Ishikawa (cell line): ENCODE results near the gene RXRA.

Experiments
- CEBPB ChIP-seq: IDR thresholded peaks from 2 replicates; pipeline ENCODE4 v1.6.1; 2012
- CREB1 ChIP-seq: IDR thresholded peaks from 2 replicates; pipeline ENCODE4 v1.6.1; 2012; ENCODE audit warnings: low read depth
- EGR1 ChIP-seq: IDR thresholded peaks from 2 replicates; pipeline ENCODE4 v1.6.1; 2012
- EP300 ChIP-seq: IDR thresholded peaks from 2 replicates; pipeline ENCODE4 v1.6.1; 2012; ENCODE audit warnings: borderline replicate concordance
- FOXM1 ChIP-seq: IDR thresholded peaks from 2 replicates; pipeline ENCODE4 v1.6.1; 2012; ENCODE audit warnings: low read depth, borderline replicate concordance
- MAX ChIP-seq: IDR thresholded peaks from 2 replicates; pipeline ENCODE4 v1.6.1; 2012
- NFIC ChIP-seq: IDR thresholded peaks from 2 replicates; pipeline ENCODE4 v1.6.1; 2012
- RAD21 ChIP-seq: IDR thresholded peaks from 2 replicates; pipeline ENCODE4 v1.6.1; 2012; ENCODE audit warnings: low read depth
- REST ChIP-seq: IDR thresholded peaks from 2 replicates; pipeline ENCODE4 v1.6.1; 2012; ENCODE audit warnings: low read depth, mild to moderate bottlenecking
- TAF1 ChIP-seq: IDR thresholded peaks from 2 replicates; pipeline ENCODE4 v1.6.1; 2012; ENCODE audit warnings: low read depth, mild to moderate bottlenecking
- TCF12 ChIP-seq: IDR thresholded peaks from 2 replicates; pipeline ENCODE4 v1.6.1; 2012; ENCODE audit warnings: low read depth
- TEAD4 ChIP-seq: IDR thresholded peaks from 2 replicates; pipeline ENCODE4 v1.6.1; 2012
- USF1 ChIP-seq: IDR thresholded peaks from 2 replicates; pipeline ENCODE4 v1.6.1; 2012
- YY1 ChIP-seq: IDR thresholded peaks from 2 replicates; pipeline ENCODE4 v1.6.1; 2012; ENCODE audit warnings: low read depth
- ZBTB7A ChIP-seq: IDR thresholded peaks from 2 replicates; pipeline ENCODE4 v1.6.1; 2012; ENCODE audit warnings: low read depth

Gene RXRA

GRCh38 chr9:134410071-134410834 is 84.0 kb downstream of the RXRA start:
- no peak for TF ChIP-seq YY1
- no peak for TF ChIP-seq USF1
- no peak for TF ChIP-seq RAD21

- TF ChIP-seq CEBPB (no peak), YY1 (no peak)
Observed at GRCh38 chr9:134410835-134411217, 84.6 kb downstream of the RXRA start.

- TF ChIP-seq FOXM1: no peak
- TF ChIP-seq ZBTB7A: no peak
- no peak for TF ChIP-seq TAF1
- TF ChIP-seq MAX: no peak
- TF ChIP-seq EGR1: no peak
- TF ChIP-seq RAD21: no peak
- no peak for TF ChIP-seq TEAD4
- no peak for TF ChIP-seq YY1
- no peak for TF ChIP-seq CEBPB
- no peak for TF ChIP-seq USF1
- TF ChIP-seq NFIC: no peak
- no peak for TF ChIP-seq EP300
Observed at GRCh38 chr9:134411440-134412297, 85.4 kb downstream of the RXRA start.

- peak; percentile 41; the same call in 1 of the 2 replicates for TF ChIP-seq TEAD4
- TF ChIP-seq NFIC: peak; percentile 32; the same call in 1 of the 2 replicates
- no peak for TF ChIP-seq RAD21
Observed at GRCh38 chr9:134412298-134412711, 86.0 kb downstream of the RXRA start.

- TF ChIP-seq TEAD4 (no peak), REST (no peak), NFIC (no peak), TCF12 (no peak), EGR1 (no peak), MAX (no peak), TAF1 (no peak), RAD21 (no peak), USF1 (no peak)
Observed at GRCh38 chr9:134413112-134413715, 87.0 kb downstream of the RXRA start.

GRCh38 chr9:134413890-134414623 is 87.8 kb downstream of the RXRA start:
- peak; percentile 40 for TF ChIP-seq MAX
- TF ChIP-seq NFIC: peak; percentile 68
- no peak for TF ChIP-seq ZBTB7A
- TF ChIP-seq EP300: peak; percentile 54; the same call in 1 of the 2 replicates

- TF ChIP-seq ZBTB7A: no peak
- TF ChIP-seq TCF12: no peak
- no peak for TF ChIP-seq NFIC
- no peak for TF ChIP-seq YY1
- TF ChIP-seq REST: no peak
- no peak for TF ChIP-seq TEAD4
- TF ChIP-seq FOXM1: no peak
- no peak for TF ChIP-seq USF1
- no peak for TF ChIP-seq MAX
- no peak for TF ChIP-seq EP300
- TF ChIP-seq RAD21: no peak
- TF ChIP-seq EGR1: no peak
- no peak for TF ChIP-seq TAF1
- TF ChIP-seq CREB1: no peak
- no peak for TF ChIP-seq CEBPB
Observed at GRCh38 chr9:134414900-134415425, 88.7 kb downstream of the RXRA start.
